ENCODE measurements around the gene NTSR2.

The NTSR2 gene

GRCh38 chr2:11631462-11631861 lies 38.5 kb downstream of the NTSR2 start:
- no peaks in the 10 kb centered on the region for H3K36me3 ChIP-seq (ENCODE audit: insufficient read depth, low read length)
- no peaks in the 10 kb centered on the region for H3K4me1 ChIP-seq (ENCODE audit: insufficient read depth, low read length)
- H3K4me3 ChIP-seq (ENCODE audit: low read depth in 1 of 2, low read length in 2 of 2), result no peak overlapping the region
- H3K9ac ChIP-seq (ENCODE audit: low read length), result no peak overlapping the region
- H3K9me3 ChIP-seq (ENCODE audit: low read length), result no peaks in the 10 kb centered on the region
- H3K27ac ChIP-seq (ENCODE audit: low read depth, low read length), result no peak overlapping the region
- no peaks in the 10 kb centered on the region for H3K27me3 ChIP-seq (ENCODE audit: control insufficient read depth in 1 of 2, insufficient read depth in 2 of 2, low read length in 2 of 2)

GRCh38 chr2:11630855-11631254 lies 39.1 kb downstream of the NTSR2 start:
- Histone ChIP-seq H3K4me3 (ENCODE audit: low read depth in 1 of 2, low read length in 2 of 2) (no peak overlapping the region), H3K4me1 (ENCODE audit: insufficient read depth, low read length) (no peaks in the 10 kb centered on the region), H3K27ac (ENCODE audit: low read depth, low read length) (no peak overlapping the region), H3K36me3 (ENCODE audit: insufficient read depth, low read length) (no peaks in the 10 kb centered on the region), H3K9me3 (ENCODE audit: low read length) (no peaks in the 10 kb centered on the region), H3K9ac (ENCODE audit: low read length) (no peak overlapping the region), H3K27me3 (ENCODE audit: control insufficient read depth in 1 of 2, insufficient read depth in 2 of 2, low read length in 2 of 2) (no peaks in the 10 kb centered on the region)

- Histone ChIP-seq H3K36me3 (ENCODE audit: insufficient read depth, low read length) (no peaks in the 10 kb centered on the region), H3K4me3 (ENCODE audit: low read depth in 1 of 2, low read length in 2 of 2) (no peak overlapping the region), H3K9ac (ENCODE audit: low read length) (no peak overlapping the region), H3K27ac (ENCODE audit: low read depth, low read length) (no peak overlapping the region), H3K9me3 (ENCODE audit: low read length) (no peaks in the 10 kb centered on the region), H3K27me3 (ENCODE audit: control insufficient read depth in 1 of 2, insufficient read depth in 2 of 2, low read length in 2 of 2) (no peaks in the 10 kb centered on the region), H3K4me1 (ENCODE audit: insufficient read depth, low read length) (no peaks in the 10 kb centered on the region)
Measured at GRCh38 chr2:11629851-11630250, 40.1 kb downstream of the NTSR2 start.

GRCh38 chr2:11629215-11629614 lies 40.8 kb downstream of the NTSR2 start:
- Histone ChIP-seq H3K36me3 (ENCODE audit: insufficient read depth, low read length) (no peaks in the 10 kb centered on the region), H3K4me3 (ENCODE audit: low read depth in 1 of 2, low read length in 2 of 2) (no peak overlapping the region)

GRCh38 chr2:11628675-11629074 lies 41.3 kb downstream of the NTSR2 start:
- Histone ChIP-seq H3K9ac (ENCODE audit: low read length) (no peak overlapping the region), H3K4me1 (ENCODE audit: insufficient read depth, low read length) (no peaks in the 10 kb centered on the region), H3K9me3 (ENCODE audit: low read length) (no peaks in the 10 kb centered on the region), H3K36me3 (ENCODE audit: insufficient read depth, low read length) (no peaks in the 10 kb centered on the region), H3K4me3 (ENCODE audit: low read depth in 1 of 2, low read length in 2 of 2) (no peak overlapping the region), H3K27ac (ENCODE audit: low read depth, low read length) (no peak overlapping the region), H3K27me3 (ENCODE audit: control insufficient read depth in 1 of 2, insufficient read depth in 2 of 2, low read length in 2 of 2) (no peaks in the 10 kb centered on the region)

More at GRCh38 chr2:11629215-11629614, 40.8 kb downstream of the NTSR2 start:
- Histone ChIP-seq H3K27me3 (ENCODE audit: control insufficient read depth in 1 of 2, insufficient read depth in 2 of 2, low read length in 2 of 2) (no peaks in the 10 kb centered on the region), H3K4me1 (ENCODE audit: insufficient read depth, low read length) (no peaks in the 10 kb centered on the region), H3K9me3 (ENCODE audit: low read length) (no peaks in the 10 kb centered on the region), H3K27ac (ENCODE audit: low read depth, low read length) (no peak overlapping the region), H3K9ac (ENCODE audit: low read length) (no peak overlapping the region)

GRCh38 chr2:11625671-11626070 lies 44.3 kb downstream of the NTSR2 start:
- H3K27me3 ChIP-seq (ENCODE audit: control insufficient read depth in 1 of 2, insufficient read depth in 2 of 2, low read length in 2 of 2), result no peaks in the 10 kb centered on the region
- no peaks in the 10 kb centered on the region for H3K36me3 ChIP-seq (ENCODE audit: insufficient read depth, low read length)
- H3K4me1 ChIP-seq (ENCODE audit: insufficient read depth, low read length), result no peaks in the 10 kb centered on the region
- no peak overlapping the region for H3K27ac ChIP-seq (ENCODE audit: low read depth, low read length)
- no peaks in the 10 kb centered on the region for H3K9me3 ChIP-seq (ENCODE audit: low read length)
- no peak overlapping the region for H3K9ac ChIP-seq (ENCODE audit: low read length)
- H3K4me3 ChIP-seq (ENCODE audit: low read depth in 1 of 2, low read length in 2 of 2), result no peak overlapping the region

- no peak overlapping the region for H3K9ac ChIP-seq (ENCODE audit: low read length)
- H3K4me3 ChIP-seq (ENCODE audit: low read depth in 1 of 2, low read length in 2 of 2), result no peak overlapping the region
- H3K36me3 ChIP-seq (ENCODE audit: insufficient read depth, low read length), result no peaks in the 10 kb centered on the region
- H3K27me3 ChIP-seq (ENCODE audit: control insufficient read depth in 1 of 2, insufficient read depth in 2 of 2, low read length in 2 of 2), result no peaks in the 10 kb centered on the region
- no peaks in the 10 kb centered on the region for H3K9me3 ChIP-seq (ENCODE audit: low read length)
- no peaks in the 10 kb centered on the region for H3K4me1 ChIP-seq (ENCODE audit: insufficient read depth, low read length)
- H3K27ac ChIP-seq (ENCODE audit: low read depth, low read length), result no peak overlapping the region
Measured at GRCh38 chr2:11624893-11625292, 45.1 kb downstream of the NTSR2 start.

- H3K4me3 ChIP-seq (ENCODE audit: low read depth in 1 of 2, low read length in 2 of 2), result no peak overlapping the region
- H3K4me1 ChIP-seq (ENCODE audit: insufficient read depth, low read length), result no peaks in the 10 kb centered on the region
- H3K9me3 ChIP-seq (ENCODE audit: low read length), result no peaks in the 10 kb centered on the region
- no peaks in the 10 kb centered on the region for H3K36me3 ChIP-seq (ENCODE audit: insufficient read depth, low read length)
- H3K27ac ChIP-seq (ENCODE audit: low read depth, low read length), result no peak overlapping the region
- no peaks in the 10 kb centered on the region for H3K27me3 ChIP-seq (ENCODE audit: control insufficient read depth in 1 of 2, insufficient read depth in 2 of 2, low read length in 2 of 2)
- no peak overlapping the region for H3K9ac ChIP-seq (ENCODE audit: low read length)
Measured at GRCh38 chr2:11622611-11623010, 47.4 kb downstream of the NTSR2 start.

GRCh38 chr2:11621410-11621809 lies 48.6 kb downstream of the NTSR2 start:
- Histone ChIP-seq H3K27ac (ENCODE audit: low read depth, low read length) (no peak overlapping the region), H3K9me3 (ENCODE audit: low read length) (no peaks in the 10 kb centered on the region), H3K9ac (ENCODE audit: low read length) (no peak overlapping the region), H3K4me3 (ENCODE audit: low read depth in 1 of 2, low read length in 2 of 2) (no peak overlapping the region), H3K36me3 (ENCODE audit: insufficient read depth, low read length) (no peaks in the 10 kb centered on the region), H3K4me1 (ENCODE audit: insufficient read depth, low read length) (no peaks in the 10 kb centered on the region), H3K27me3 (ENCODE audit: control insufficient read depth in 1 of 2, insufficient read depth in 2 of 2, low read length in 2 of 2) (no peaks in the 10 kb centered on the region)

GRCh38 chr2:11618708-11619062 lies 51.3 kb downstream of the NTSR2 start:
- no peak overlapping the region for H3K27ac ChIP-seq (ENCODE audit: low read depth, low read length)
- H3K4me1 ChIP-seq (ENCODE audit: insufficient read depth, low read length), result no peaks in the 10 kb centered on the region

GRCh38 chr2:11617984-11618707 lies 51.8 kb downstream of the NTSR2 start:
- Histone ChIP-seq H3K4me1 (ENCODE audit: insufficient read depth, low read length) (no peaks in the 10 kb centered on the region), H3K36me3 (ENCODE audit: insufficient read depth, low read length) (no peaks in the 10 kb centered on the region), H3K4me3 (ENCODE audit: low read depth in 1 of 2, low read length in 2 of 2) (no peak overlapping the region), H3K9ac (ENCODE audit: low read length) (no peak overlapping the region), H3K9me3 (ENCODE audit: low read length) (no peaks in the 10 kb centered on the region), H3K27me3 (ENCODE audit: control insufficient read depth in 1 of 2, insufficient read depth in 2 of 2, low read length in 2 of 2) (no peaks in the 10 kb centered on the region), H3K27ac (ENCODE audit: low read depth, low read length) (no peak overlapping the region)

More at GRCh38 chr2:11618708-11619062, 51.3 kb downstream of the NTSR2 start:
- Histone ChIP-seq H3K9ac (ENCODE audit: low read length) (no peak overlapping the region), H3K4me3 (ENCODE audit: low read depth in 1 of 2, low read length in 2 of 2) (no peak overlapping the region), H3K36me3 (ENCODE audit: insufficient read depth, low read length) (no peaks in the 10 kb centered on the region), H3K27me3 (ENCODE audit: control insufficient read depth in 1 of 2, insufficient read depth in 2 of 2, low read length in 2 of 2) (no peaks in the 10 kb centered on the region), H3K9me3 (ENCODE audit: low read length) (no peaks in the 10 kb centered on the region)

- Histone ChIP-seq H3K4me3 (ENCODE audit: low read depth in 1 of 2, low read length in 2 of 2) (no peak overlapping the region), H3K9ac (ENCODE audit: low read length) (no peak overlapping the region), H3K36me3 (ENCODE audit: insufficient read depth, low read length) (no peaks in the 10 kb centered on the region), H3K27me3 (ENCODE audit: control insufficient read depth in 1 of 2, insufficient read depth in 2 of 2, low read length in 2 of 2) (no peaks in the 10 kb centered on the region), H3K4me1 (ENCODE audit: insufficient read depth, low read length) (no peaks in the 10 kb centered on the region), H3K9me3 (ENCODE audit: low read length) (no peaks in the 10 kb centered on the region), H3K27ac (ENCODE audit: low read depth, low read length) (no peak overlapping the region)
Measured at GRCh38 chr2:11617527-11617926, 52.5 kb downstream of the NTSR2 start.
